K562 (cell line): Measurements from ENCODE around the gene SUMO3. TPM values are rescaled to one million over a fixed set of nuclear protein-coding genes. Genes with fewer than 3 reads are reported as not detected.

ENCODE experiments used
- CHD2 ChIP-seq: IDR thresholded peaks from 2 replicates; pipeline ENCODE4 v1.6.1; 2011; ENCODE audit warnings: low read depth, low read length
- EWSR1 ChIP-seq: fragments of 450-650 bp; IDR thresholded peaks from 2 replicates; pipeline ENCODE4 v1.6.1; 2018; ENCODE audit warnings: borderline replicate concordance, mild to moderate bottlenecking, low read depth, moderate library complexity; ENCODE audit not compliant: partially characterized antibody
- KLF10 ChIP-seq: fragments of 250-450 bp; sonication (Bioruptor Pico); IDR thresholded peaks from 2 replicates; pipeline ENCODE4 v1.6.1; 2021; ENCODE audit warnings: matching md5 sums
- SMARCC2 ChIP-seq: fragments of 450-650 bp; IDR thresholded peaks from 2 replicates; pipeline ENCODE4 v1.6.1; 2017; ENCODE audit warnings: antibody characterized with exemption, moderate library complexity, mild to moderate bottlenecking, low read depth
- ZNF212 ChIP-seq: fragments of 450-650 bp; formaldehyde crosslinking; IDR thresholded peaks from 2 replicates; pipeline ENCODE4 v1.4.0; 2020; ENCODE audit warnings: mild to moderate bottlenecking
- polyA plus RNA-seq, 8 experiments: library from polyadenylated mRNA; depleted of rRNA in 4 of 8; stranded (reverse) in 5 of 8; unstranded in 3 of 8; fragments of >200 nt; fragmentation: Nextera tagmentation in 2 of 8; fragmentation: Illumina TruSeq in 1 of 8; extraction: Ambion mirVana in 2 of 8; extraction: Trizol in 1 of 8; gene quantifications; 2 replicates each; pipeline versions ENCODE4 v1.2.1 to v1.2.3, GENCODE V29; 2011 to 2014; ENCODE audit warnings: inconsistent platforms in 1 of 8, missing spikeins in 1 of 8
- total RNA-seq, 7 experiments: library from RNA; depleted of rRNA in 6 of 7; stranded (reverse); fragments of >200 nt in 6 of 7; fragmentation: Illumina TruSeq in 2 of 7; extraction: Trizol in 2 of 7; gene quantifications; 2 replicates each; pipeline versions ENCODE4 v1.2.1 to v1.2.3, GENCODE V29; 2011 to 2021; ENCODE audit warnings: low replicate concordance in 1 of 7
- TF ChIP-seq, protein P1 (sequence below): fragments of 250-450 bp; sonication (Bioruptor Pico); IDR thresholded peaks from 2 replicates; pipeline ENCODE4 v1.8.0; 2022; ENCODE audit warnings: moderate library complexity, mild to moderate bottlenecking, inconsistent platforms
- TF ChIP-seq, protein P2 (sequence below): IDR thresholded peaks from 2 replicates; pipeline ENCODE4 v1.6.1; 2012; ENCODE audit warnings: low read depth, low read length, improper control_type of control experiment, borderline replicate concordance
- TF ChIP-seq, protein P3 (sequence below): fragments of 250-450 bp; sonication (Bioruptor Pico); IDR thresholded peaks from 2 replicates; pipeline ENCODE4 v1.8.0; 2021; ENCODE audit warnings: moderate library complexity, mild to moderate bottlenecking, inconsistent platforms
- TF ChIP-seq, protein P4 (sequence below): fragments of 250-450 bp; sonication (Bioruptor Pico); IDR thresholded peaks from 2 replicates; pipeline ENCODE4 v1.9.0; 2021; ENCODE audit warnings: mild to moderate bottlenecking, inconsistent platforms
- TF ChIP-seq, protein P5 (sequence below): fragments of 200-600 bp; sonication (generic); IDR thresholded peaks from one replicate; pipeline ENCODE4 v1.6.1; 2012; ENCODE audit warnings: mild to moderate bottlenecking, low read depth, low read length, inconsistent platforms

SUMO3 gene
- total and polyA plus RNA-seq, 9 of the 15 experiments (the other 6 are each of a cell fraction or from before 2014, with no cell fraction given), result 13.9 to 143 (median 113) TPM

DNA sequence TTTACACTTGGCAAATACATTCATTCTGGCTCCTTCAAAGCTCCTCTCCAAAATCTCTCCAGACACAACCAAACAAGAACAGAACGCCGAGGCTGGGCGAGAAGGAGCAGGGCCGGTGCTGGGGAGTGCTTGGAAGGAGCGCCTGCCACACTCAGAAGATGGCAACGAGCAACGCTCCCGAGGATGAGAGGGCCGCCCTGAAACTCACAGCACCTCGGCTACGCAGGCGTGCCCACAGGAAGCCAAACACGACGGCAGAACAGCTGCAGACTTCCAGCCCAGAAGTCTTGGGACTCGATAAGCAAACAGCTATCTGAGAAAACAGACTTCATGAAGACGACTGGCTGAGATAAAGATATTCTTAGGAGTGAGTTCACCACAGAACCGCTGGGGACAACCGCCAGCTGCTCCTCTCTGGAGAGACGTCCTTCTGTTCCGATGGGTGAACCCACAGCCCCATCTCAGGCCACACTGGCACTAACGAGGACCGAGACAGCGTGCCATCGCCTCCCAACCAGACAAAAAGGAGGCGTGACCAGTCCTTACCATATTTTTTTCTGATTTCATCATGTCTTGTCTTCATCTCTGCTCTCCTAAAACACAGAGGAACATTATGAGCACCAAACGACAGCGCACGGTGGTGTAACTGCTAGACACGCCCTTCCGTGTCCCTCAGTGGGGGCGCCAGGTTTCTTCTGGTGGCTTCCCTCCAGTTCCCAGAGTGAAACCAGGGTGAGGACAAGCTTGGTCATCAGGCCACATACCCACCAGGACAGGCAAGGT lies 37.0 kb upstream of the SUMO3 start (continued):
- TF ChIP-seq, protein P1, sequence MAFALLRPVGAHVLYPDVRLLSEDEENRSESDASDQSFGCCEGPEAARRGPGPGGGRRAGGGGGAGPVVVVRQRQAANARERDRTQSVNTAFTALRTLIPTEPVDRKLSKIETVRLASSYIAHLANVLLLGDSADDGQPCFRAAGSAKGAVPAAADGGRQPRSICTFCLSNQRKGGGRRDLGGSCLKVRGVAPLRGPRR (CRISPR knock-in tag), result no peak; the same call in 1 of the 2 replicates
- TF ChIP-seq, protein P2, sequence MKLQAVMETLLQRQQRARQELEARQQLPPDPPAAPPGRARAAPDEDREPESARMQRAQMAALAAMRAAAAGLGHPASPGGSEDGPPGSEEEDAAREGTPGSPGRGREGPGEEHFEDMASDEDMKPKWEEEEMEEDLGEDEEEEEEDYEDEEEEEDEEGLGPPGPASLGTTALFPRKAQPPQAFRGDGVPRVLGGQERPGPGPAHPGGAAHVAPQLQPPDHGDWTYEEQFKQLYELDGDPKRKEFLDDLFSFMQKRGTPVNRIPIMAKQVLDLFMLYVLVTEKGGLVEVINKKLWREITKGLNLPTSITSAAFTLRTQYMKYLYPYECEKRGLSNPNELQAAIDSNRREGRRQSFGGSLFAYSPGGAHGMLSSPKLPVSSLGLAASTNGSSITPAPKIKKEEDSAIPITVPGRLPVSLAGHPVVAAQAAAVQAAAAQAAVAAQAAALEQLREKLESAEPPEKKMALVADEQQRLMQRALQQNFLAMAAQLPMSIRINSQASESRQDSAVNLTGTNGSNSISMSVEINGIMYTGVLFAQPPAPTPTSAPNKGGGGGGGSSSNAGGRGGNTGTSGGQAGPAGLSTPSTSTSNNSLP, result no peak
- TF ChIP-seq KLF10 (CRISPR knock-in tag) (no peak), ZNF212 (CRISPR knock-in tag) (0 out of 2 replicates have a peak, but pooled peaks have one; percentile 14), SMARCC2 (peak; percentile 85), EWSR1 (no peak), CHD2 (0 out of 2 replicates have a peak, but pooled peaks have one; percentile 20)
- TF ChIP-seq, protein P3, sequence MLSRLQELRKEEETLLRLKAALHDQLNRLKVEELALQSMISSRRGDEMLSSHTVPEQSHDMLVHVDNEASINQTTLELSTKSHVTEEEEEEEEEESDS, result no peak
- TF ChIP-seq, protein P4, sequence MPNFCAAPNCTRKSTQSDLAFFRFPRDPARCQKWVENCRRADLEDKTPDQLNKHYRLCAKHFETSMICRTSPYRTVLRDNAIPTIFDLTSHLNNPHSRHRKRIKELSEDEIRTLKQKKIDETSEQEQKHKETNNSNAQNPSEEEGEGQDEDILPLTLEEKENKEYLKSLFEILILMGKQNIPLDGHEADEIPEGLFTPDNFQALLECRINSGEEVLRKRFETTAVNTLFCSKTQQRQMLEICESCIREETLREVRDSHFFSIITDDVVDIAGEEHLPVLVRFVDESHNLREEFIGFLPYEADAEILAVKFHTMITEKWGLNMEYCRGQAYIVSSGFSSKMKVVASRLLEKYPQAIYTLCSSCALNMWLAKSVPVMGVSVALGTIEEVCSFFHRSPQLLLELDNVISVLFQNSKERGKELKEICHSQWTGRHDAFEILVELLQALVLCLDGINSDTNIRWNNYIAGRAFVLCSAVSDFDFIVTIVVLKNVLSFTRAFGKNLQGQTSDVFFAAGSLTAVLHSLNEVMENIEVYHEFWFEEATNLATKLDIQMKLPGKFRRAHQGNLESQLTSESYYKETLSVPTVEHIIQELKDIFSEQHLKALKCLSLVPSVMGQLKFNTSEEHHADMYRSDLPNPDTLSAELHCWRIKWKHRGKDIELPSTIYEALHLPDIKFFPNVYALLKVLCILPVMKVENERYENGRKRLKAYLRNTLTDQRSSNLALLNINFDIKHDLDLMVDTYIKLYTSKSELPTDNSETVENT (CRISPR knock-in tag), result no peak
- TF ChIP-seq, protein P5, sequence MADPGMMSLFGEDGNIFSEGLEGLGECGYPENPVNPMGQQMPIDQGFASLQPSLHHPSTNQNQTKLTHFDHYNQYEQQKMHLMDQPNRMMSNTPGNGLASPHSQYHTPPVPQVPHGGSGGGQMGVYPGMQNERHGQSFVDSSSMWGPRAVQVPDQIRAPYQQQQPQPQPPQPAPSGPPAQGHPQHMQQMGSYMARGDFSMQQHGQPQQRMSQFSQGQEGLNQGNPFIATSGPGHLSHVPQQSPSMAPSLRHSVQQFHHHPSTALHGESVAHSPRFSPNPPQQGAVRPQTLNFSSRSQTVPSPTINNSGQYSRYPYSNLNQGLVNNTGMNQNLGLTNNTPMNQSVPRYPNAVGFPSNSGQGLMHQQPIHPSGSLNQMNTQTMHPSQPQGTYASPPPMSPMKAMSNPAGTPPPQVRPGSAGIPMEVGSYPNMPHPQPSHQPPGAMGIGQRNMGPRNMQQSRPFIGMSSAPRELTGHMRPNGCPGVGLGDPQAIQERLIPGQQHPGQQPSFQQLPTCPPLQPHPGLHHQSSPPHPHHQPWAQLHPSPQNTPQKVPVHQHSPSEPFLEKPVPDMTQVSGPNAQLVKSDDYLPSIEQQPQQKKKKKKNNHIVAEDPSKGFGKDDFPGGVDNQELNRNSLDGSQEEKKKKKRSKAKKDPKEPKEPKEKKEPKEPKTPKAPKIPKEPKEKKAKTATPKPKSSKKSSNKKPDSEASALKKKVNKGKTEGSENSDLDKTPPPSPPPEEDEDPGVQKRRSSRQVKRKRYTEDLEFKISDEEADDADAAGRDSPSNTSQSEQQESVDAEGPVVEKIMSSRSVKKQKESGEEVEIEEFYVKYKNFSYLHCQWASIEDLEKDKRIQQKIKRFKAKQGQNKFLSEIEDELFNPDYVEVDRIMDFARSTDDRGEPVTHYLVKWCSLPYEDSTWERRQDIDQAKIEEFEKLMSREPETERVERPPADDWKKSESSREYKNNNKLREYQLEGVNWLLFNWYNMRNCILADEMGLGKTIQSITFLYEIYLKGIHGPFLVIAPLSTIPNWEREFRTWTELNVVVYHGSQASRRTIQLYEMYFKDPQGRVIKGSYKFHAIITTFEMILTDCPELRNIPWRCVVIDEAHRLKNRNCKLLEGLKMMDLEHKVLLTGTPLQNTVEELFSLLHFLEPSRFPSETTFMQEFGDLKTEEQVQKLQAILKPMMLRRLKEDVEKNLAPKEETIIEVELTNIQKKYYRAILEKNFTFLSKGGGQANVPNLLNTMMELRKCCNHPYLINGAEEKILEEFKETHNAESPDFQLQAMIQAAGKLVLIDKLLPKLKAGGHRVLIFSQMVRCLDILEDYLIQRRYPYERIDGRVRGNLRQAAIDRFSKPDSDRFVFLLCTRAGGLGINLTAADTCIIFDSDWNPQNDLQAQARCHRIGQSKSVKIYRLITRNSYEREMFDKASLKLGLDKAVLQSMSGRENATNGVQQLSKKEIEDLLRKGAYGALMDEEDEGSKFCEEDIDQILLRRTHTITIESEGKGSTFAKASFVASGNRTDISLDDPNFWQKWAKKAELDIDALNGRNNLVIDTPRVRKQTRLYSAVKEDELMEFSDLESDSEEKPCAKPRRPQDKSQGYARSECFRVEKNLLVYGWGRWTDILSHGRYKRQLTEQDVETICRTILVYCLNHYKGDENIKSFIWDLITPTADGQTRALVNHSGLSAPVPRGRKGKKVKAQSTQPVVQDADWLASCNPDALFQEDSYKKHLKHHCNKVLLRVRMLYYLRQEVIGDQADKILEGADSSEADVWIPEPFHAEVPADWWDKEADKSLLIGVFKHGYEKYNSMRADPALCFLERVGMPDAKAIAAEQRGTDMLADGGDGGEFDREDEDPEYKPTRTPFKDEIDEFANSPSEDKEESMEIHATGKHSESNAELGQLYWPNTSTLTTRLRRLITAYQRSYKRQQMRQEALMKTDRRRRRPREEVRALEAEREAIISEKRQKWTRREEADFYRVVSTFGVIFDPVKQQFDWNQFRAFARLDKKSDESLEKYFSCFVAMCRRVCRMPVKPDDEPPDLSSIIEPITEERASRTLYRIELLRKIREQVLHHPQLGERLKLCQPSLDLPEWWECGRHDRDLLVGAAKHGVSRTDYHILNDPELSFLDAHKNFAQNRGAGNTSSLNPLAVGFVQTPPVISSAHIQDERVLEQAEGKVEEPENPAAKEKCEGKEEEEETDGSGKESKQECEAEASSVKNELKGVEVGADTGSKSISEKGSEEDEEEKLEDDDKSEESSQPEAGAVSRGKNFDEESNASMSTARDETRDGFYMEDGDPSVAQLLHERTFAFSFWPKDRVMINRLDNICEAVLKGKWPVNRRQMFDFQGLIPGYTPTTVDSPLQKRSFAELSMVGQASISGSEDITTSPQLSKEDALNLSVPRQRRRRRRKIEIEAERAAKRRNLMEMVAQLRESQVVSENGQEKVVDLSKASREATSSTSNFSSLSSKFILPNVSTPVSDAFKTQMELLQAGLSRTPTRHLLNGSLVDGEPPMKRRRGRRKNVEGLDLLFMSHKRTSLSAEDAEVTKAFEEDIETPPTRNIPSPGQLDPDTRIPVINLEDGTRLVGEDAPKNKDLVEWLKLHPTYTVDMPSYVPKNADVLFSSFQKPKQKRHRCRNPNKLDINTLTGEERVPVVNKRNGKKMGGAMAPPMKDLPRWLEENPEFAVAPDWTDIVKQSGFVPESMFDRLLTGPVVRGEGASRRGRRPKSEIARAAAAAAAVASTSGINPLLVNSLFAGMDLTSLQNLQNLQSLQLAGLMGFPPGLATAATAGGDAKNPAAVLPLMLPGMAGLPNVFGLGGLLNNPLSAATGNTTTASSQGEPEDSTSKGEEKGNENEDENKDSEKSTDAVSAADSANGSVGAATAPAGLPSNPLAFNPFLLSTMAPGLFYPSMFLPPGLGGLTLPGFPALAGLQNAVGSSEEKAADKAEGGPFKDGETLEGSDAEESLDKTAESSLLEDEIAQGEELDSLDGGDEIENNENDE, result no peak
